DOHH2 (cell line): ENCODE results near the gene MLIP.

Experiments
- H3F3A ChIP-seq: fragments of 200-600 bp; sonication (generic), shearing (Covaris generic); 2 replicates; pipeline ENCODE4 v1.6.0; 2016; ENCODE audit warnings: antibody characterized with exemption, mild to moderate bottlenecking; ENCODE audit not compliant: control insufficient read depth, insufficient read depth
- H3K27ac ChIP-seq: fragments of 200-600 bp; sonication (generic); 2 replicates; pipeline ENCODE4 v1.5.1; 2014; ENCODE audit warnings: low read depth, mild to moderate bottlenecking, low read length, moderate library complexity
- H3K27me3 ChIP-seq: fragments of 200-600 bp; sonication (generic); 2 replicates; pipeline ENCODE4 v1.6.1; 2014; ENCODE audit warnings: mild to moderate bottlenecking, low read length, mixed read lengths; ENCODE audit not compliant: control insufficient read depth
- H3K36me3 ChIP-seq: fragments of 200-600 bp; sonication (generic); 2 replicates; pipeline ENCODE4 v1.6.1; 2014; ENCODE audit warnings: mild to moderate bottlenecking, low read length, moderate library complexity, mixed read lengths; ENCODE audit not compliant: control insufficient read depth
- H3K4me1 ChIP-seq: fragments of 200-600 bp; sonication (generic); 2 replicates; pipeline ENCODE4 v1.6.1; 2014; ENCODE audit warnings: mild to moderate bottlenecking, low read length, mixed read lengths; ENCODE audit not compliant: control insufficient read depth
- H3K4me2 ChIP-seq: fragments of 200-600 bp; sonication (generic); 2 replicates; pipeline ENCODE4 v1.6.0; 2014; ENCODE audit warnings: mild to moderate bottlenecking, low read length, moderate library complexity
- H3K4me3 ChIP-seq: fragments of 200-600 bp; sonication (generic); 2 replicates; pipeline ENCODE4 v1.5.1; 2014; ENCODE audit warnings: mild to moderate bottlenecking, low read length, mixed read lengths
- H3K79me2 ChIP-seq: fragments of 200-600 bp; sonication (generic); 2 replicates; pipeline ENCODE4 v1.6.1; 2014; ENCODE audit warnings: mild to moderate bottlenecking, low read length, mixed read lengths; ENCODE audit not compliant: control insufficient read depth
- H3K9me2 ChIP-seq: fragments of 200-600 bp; sonication (generic); replicated peaks from 2 replicates; pipeline ENCODE4 v1.6.1; 2014; ENCODE audit warnings: mild to moderate bottlenecking, low read length, mixed read lengths; ENCODE audit not compliant: control insufficient read depth
- H3K9me3 ChIP-seq: fragments of 200-600 bp; sonication (generic); 2 replicates; pipeline ENCODE4 v1.6.1; 2014; ENCODE audit warnings: antibody characterized with exemption, low read length, mixed read lengths; ENCODE audit not compliant: control insufficient read depth, insufficient read depth
- H4K20me1 ChIP-seq: fragments of 200-600 bp; sonication (generic); 2 replicates; pipeline ENCODE4 v1.6.0; 2014; ENCODE audit warnings: low read depth, mild to moderate bottlenecking, antibody characterized with exemption, low read length, moderate library complexity; ENCODE audit not compliant: control insufficient read depth, insufficient read depth
- CTCF ChIP-seq: fragments of 200-600 bp; sonication (generic); IDR thresholded peaks from one replicate; pipeline ENCODE4 v1.5.1; 2014; ENCODE audit warnings: antibody characterized with exemption, mild to moderate bottlenecking, low read depth, low read length; ENCODE audit not compliant: poor library complexity, severe bottlenecking
- EZH2phosphoT487 ChIP-seq: fragments of 200-600 bp; sonication (generic); IDR thresholded peaks from 2 replicates; pipeline ENCODE4 v1.6.1; 2017; ENCODE audit warnings: borderline replicate concordance, mild to moderate bottlenecking, antibody characterized with exemption, low read length, moderate library complexity, mixed read lengths

The MLIP gene

GRCh38 chr6:54095723-54096122, 15.5 kb upstream of the MLIP start:
- TF ChIP-seq CTCF (no peak), EZH2phosphoT487 (no peak)
- no peaks in the 10 kb centered on the region for H3K27me3 ChIP-seq
- no peaks in the 10 kb centered on the region for H3K9me2 ChIP-seq
- no peaks in the 10 kb centered on the region for H3K36me3 ChIP-seq
- no peaks in the 10 kb centered on the region for H3F3A ChIP-seq
- no peaks in the 10 kb centered on the region for H3K79me2 ChIP-seq
- no peaks in the 10 kb centered on the region for H4K20me1 ChIP-seq
- no peak overlapping the region for H3K4me3 ChIP-seq
- H3K4me1 ChIP-seq: no peaks in the 10 kb centered on the region
- H3K4me2 ChIP-seq: no peak overlapping the region
- H3K9me3 ChIP-seq: no peaks in the 10 kb centered on the region
- no peak overlapping the region for H3K27ac ChIP-seq

- Histone ChIP-seq H3K9me3 (no peaks in the 10 kb centered on the region), H3K27me3 (no peaks in the 10 kb centered on the region), H3K36me3 (no peaks in the 10 kb centered on the region), H3K27ac (no peak overlapping the region), H3K9me2 (no peaks in the 10 kb centered on the region), H3K4me1 (no peaks in the 10 kb centered on the region), H4K20me1 (no peaks in the 10 kb centered on the region), H3K79me2 (no peaks in the 10 kb centered on the region), H3F3A (no peaks in the 10 kb centered on the region), H3K4me2 (no peak overlapping the region), H3K4me3 (no peak overlapping the region)
- TF ChIP-seq EZH2phosphoT487: no peak
- TF ChIP-seq CTCF: no peak
These were observed 14.4 kb upstream of the MLIP start for GRCh38 chr6:54096811-54097210.

- no peak overlapping the region for H3K4me3 ChIP-seq
- H4K20me1 ChIP-seq: no peaks in the 10 kb centered on the region
- no peaks in the 10 kb centered on the region for H3K9me3 ChIP-seq
- no peak overlapping the region for H3K4me2 ChIP-seq
- no peaks in the 10 kb centered on the region for H3K36me3 ChIP-seq
- no peaks in the 10 kb centered on the region for H3K9me2 ChIP-seq
- no peak for TF ChIP-seq CTCF
- TF ChIP-seq EZH2phosphoT487: no peak
- no peaks in the 10 kb centered on the region for H3K4me1 ChIP-seq
- H3F3A ChIP-seq: no peaks in the 10 kb centered on the region
- H3K27ac ChIP-seq: no peak overlapping the region
- H3K27me3 ChIP-seq: no peaks in the 10 kb centered on the region
- no peaks in the 10 kb centered on the region for H3K79me2 ChIP-seq
These were observed 13.5 kb upstream of the MLIP start for GRCh38 chr6:54097753-54098152.

- H3K9me3 ChIP-seq: no peaks in the 10 kb centered on the region
- H3K4me1 ChIP-seq: no peaks in the 10 kb centered on the region
- no peak for TF ChIP-seq CTCF
- TF ChIP-seq EZH2phosphoT487: no peak
- no peaks in the 10 kb centered on the region for H3K36me3 ChIP-seq
- no peaks in the 10 kb centered on the region for H4K20me1 ChIP-seq
- no peaks in the 10 kb centered on the region for H3K9me2 ChIP-seq
- H3F3A ChIP-seq: no peaks in the 10 kb centered on the region
- H3K4me2 ChIP-seq: no peak overlapping the region
- no peak overlapping the region for H3K4me3 ChIP-seq
- no peaks in the 10 kb centered on the region for H3K79me2 ChIP-seq
- H3K27ac ChIP-seq: no peak overlapping the region
- H3K27me3 ChIP-seq: no peaks in the 10 kb centered on the region
These were observed 12.7 kb upstream of the MLIP start for GRCh38 chr6:54098450-54099044.
